Hepatocyte (in vitro differentiated cells): ENCODE measurements around the gene RUNX3.

Experiments used
- EZH2 ChIP-seq: fragments of 200-600 bp; sonication (generic); IDR thresholded peaks from 2 replicates; pipeline ENCODE4 v1.6.1; 2016; ENCODE audit warnings: antibody characterized with exemption, mild to moderate bottlenecking, borderline replicate concordance
- TF ChIP-seq, protein P1 (sequence below): fragments of 200-600 bp; sonication (generic); IDR thresholded peaks from 2 replicates; pipeline ENCODE4 v1.5.1; 2016; ENCODE audit warnings: antibody characterized with exemption, mild to moderate bottlenecking; ENCODE audit not compliant: poor library complexity

DNA sequence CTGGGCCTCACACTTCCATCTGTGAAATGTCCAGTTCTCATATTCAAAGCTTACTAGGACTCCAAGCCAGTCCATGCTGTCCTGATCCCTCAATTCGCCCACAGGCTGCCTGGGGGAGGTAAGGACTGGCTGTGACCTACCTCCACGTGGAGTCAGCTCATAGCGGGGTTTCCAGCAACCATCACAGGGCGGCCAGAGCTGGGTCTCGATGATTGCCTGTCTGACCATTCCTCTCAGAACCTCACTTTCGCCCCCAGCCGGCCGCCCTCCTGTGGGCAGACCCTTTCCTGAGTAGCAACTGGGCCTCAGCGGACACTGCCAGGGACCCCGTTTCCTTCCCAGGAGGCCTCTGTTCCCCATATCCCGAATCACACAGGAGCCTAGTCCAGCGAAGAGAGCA, 3.4 kb upstream of the RUNX3 start:
- TF ChIP-seq, protein P1, sequence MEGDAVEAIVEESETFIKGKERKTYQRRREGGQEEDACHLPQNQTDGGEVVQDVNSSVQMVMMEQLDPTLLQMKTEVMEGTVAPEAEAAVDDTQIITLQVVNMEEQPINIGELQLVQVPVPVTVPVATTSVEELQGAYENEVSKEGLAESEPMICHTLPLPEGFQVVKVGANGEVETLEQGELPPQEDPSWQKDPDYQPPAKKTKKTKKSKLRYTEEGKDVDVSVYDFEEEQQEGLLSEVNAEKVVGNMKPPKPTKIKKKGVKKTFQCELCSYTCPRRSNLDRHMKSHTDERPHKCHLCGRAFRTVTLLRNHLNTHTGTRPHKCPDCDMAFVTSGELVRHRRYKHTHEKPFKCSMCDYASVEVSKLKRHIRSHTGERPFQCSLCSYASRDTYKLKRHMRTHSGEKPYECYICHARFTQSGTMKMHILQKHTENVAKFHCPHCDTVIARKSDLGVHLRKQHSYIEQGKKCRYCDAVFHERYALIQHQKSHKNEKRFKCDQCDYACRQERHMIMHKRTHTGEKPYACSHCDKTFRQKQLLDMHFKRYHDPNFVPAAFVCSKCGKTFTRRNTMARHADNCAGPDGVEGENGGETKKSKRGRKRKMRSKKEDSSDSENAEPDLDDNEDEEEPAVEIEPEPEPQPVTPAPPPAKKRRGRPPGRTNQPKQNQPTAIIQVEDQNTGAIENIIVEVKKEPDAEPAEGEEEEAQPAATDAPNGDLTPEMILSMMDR, result no peak
- no peak for TF ChIP-seq EZH2
